Activated T-helper 17 cell treated with anti-CD3 and anti-CD28 coated beads, Interleukin-2, amount 50 U/mL, for 72 hours (primary cell): Measurements from ENCODE around the gene EML1. TPM values are rescaled to one million over a fixed set of nuclear protein-coding genes. Genes with fewer than 3 reads are reported as not detected.

Experiments
- ATAC-seq: fragments of 150-1000 bp; cut with Tn5 transposase; replicated peaks from 2 replicates; pipeline ENCODE4 v1.10.0; 2021; ENCODE audit warnings: mild to moderate bottlenecking, moderate library complexity
- H3K27ac Mint-ChIP-seq: one replicate; pipeline ENCODE4 v1.8.0; 2022; ENCODE audit warnings: mixed read lengths
- H3K27me3 Mint-ChIP-seq: one replicate; pipeline ENCODE4 v1.8.0; 2022; ENCODE audit warnings: mixed read lengths
- H3K36me3 Mint-ChIP-seq: one replicate; pipeline ENCODE4 v1.8.0; 2022; ENCODE audit warnings: low read depth, mild to moderate bottlenecking, mixed read lengths
- H3K4me1 Mint-ChIP-seq: one replicate; pipeline ENCODE4 v1.8.0; 2022; ENCODE audit warnings: mixed read lengths
- H3K4me3 Mint-ChIP-seq: one replicate; pipeline ENCODE4 v1.8.0; 2022; ENCODE audit warnings: mild to moderate bottlenecking, mixed read lengths
- H3K9me3 Mint-ChIP-seq: one replicate; pipeline ENCODE4 v1.8.0; 2022; ENCODE audit warnings: mixed read lengths
- total RNA-seq, 2 donors: library from RNA; stranded (reverse); gene quantifications; one replicate each; pipeline ENCODE4 v1.2.3, GENCODE V29; 2022

The EML1 gene
- 1 to 10 TPM in 1 of 2 donors, under 1 TPM in 1; 0.54 to 3.6 TPM for total RNA-seq

- Mint-ChIP-seq H3K9me3 (no peaks in the 10 kb centered on the region), H3K27me3 (peaks cover 4% of the 10 kb centered on the region), H3K4me3 (peak within 1 kb of the TSS; percentile 51), H3K27ac (peak within 1 kb of the TSS; percentile 18), H3K4me1 (peaks cover 4% of the 10 kb centered on the region), H3K36me3 (no peaks in the 10 kb centered on the region)
- ATAC-seq, result peak; percentile 92
Measured at GRCh38 chr14:99793213-99794150, at the start of gene EML1. EML1 (plus strand) TSS chr14:99793413; CDS start chr14:99793477, 64 bp downstream.

- Mint-ChIP-seq H3K27me3 (peaks cover 18% of the 10 kb centered on the region), H3K9me3 (no peaks in the 10 kb centered on the region), H3K27ac (peak overlapping the region; percentile 22), H3K4me1 (no peaks in the 10 kb centered on the region), H3K36me3 (no peaks in the 10 kb centered on the region), H3K4me3 (no peak overlapping the region)
- no peak for ATAC-seq
Measured at GRCh38 chr14:99744199-99744872, 48.9 kb upstream of the EML1 start.

GRCh38 chr14:99744873-99745224 lies 48.4 kb upstream of the EML1 start:
- no peaks in the 10 kb centered on the region for H3K9me3 Mint-ChIP-seq
- no peak overlapping the region for H3K4me3 Mint-ChIP-seq
- peak overlapping the region; percentile 22 for H3K27ac Mint-ChIP-seq
- peak; percentile 60 for ATAC-seq
- no peaks in the 10 kb centered on the region for H3K36me3 Mint-ChIP-seq
- H3K4me1 Mint-ChIP-seq, result no peaks in the 10 kb centered on the region
- H3K27me3 Mint-ChIP-seq, result peaks cover 13% of the 10 kb centered on the region

GRCh38 chr14:99745307-99745951 lies 47.8 kb upstream of the EML1 start:
- no peaks in the 10 kb centered on the region for H3K36me3 Mint-ChIP-seq
- H3K27me3 Mint-ChIP-seq, result peaks cover 12% of the 10 kb centered on the region
- H3K27ac Mint-ChIP-seq, result peak overlapping the region; percentile 22
- peak overlapping the region; percentile 1 for H3K4me3 Mint-ChIP-seq
- H3K4me1 Mint-ChIP-seq, result no peaks in the 10 kb centered on the region
- H3K9me3 Mint-ChIP-seq, result no peaks in the 10 kb centered on the region
- ATAC-seq, result peak; percentile 55

- peak overlapping the region; percentile 10 for H3K4me3 Mint-ChIP-seq
- ATAC-seq, result no peak
- peaks cover 5% of the 10 kb centered on the region for H3K4me1 Mint-ChIP-seq
- no peaks in the 10 kb centered on the region for H3K36me3 Mint-ChIP-seq
- H3K27ac Mint-ChIP-seq, result no peak overlapping the region
- no peaks in the 10 kb centered on the region for H3K9me3 Mint-ChIP-seq
- H3K27me3 Mint-ChIP-seq, result peaks cover 22% of the 10 kb centered on the region
Measured at GRCh38 chr14:99747167-99747566, 46.0 kb upstream of the EML1 start.

GRCh38 chr14:99747582-99748330 lies 45.5 kb upstream of the EML1 start:
- no peaks in the 10 kb centered on the region for H3K9me3 Mint-ChIP-seq
- H3K27ac Mint-ChIP-seq, result no peak overlapping the region
- H3K27me3 Mint-ChIP-seq, result peaks cover 20% of the 10 kb centered on the region
- no peak overlapping the region for H3K4me3 Mint-ChIP-seq
- H3K4me1 Mint-ChIP-seq, result peaks cover 5% of the 10 kb centered on the region
- H3K36me3 Mint-ChIP-seq, result no peaks in the 10 kb centered on the region
- ATAC-seq, result no peak

- Mint-ChIP-seq H3K36me3 (no peaks in the 10 kb centered on the region), H3K4me3 (no peak overlapping the region), H3K9me3 (no peaks in the 10 kb centered on the region), H3K27ac (no peak overlapping the region), H3K27me3 (peaks cover 23% of the 10 kb centered on the region), H3K4me1 (peaks cover 8% of the 10 kb centered on the region)
- ATAC-seq, result no peak
Measured at GRCh38 chr14:99748529-99748928, 44.7 kb upstream of the EML1 start.

- Mint-ChIP-seq H3K4me3 (no peak overlapping the region), H3K9me3 (no peaks in the 10 kb centered on the region), H3K4me1 (peaks cover 10% of the 10 kb centered on the region), H3K27ac (no peak overlapping the region), H3K36me3 (no peaks in the 10 kb centered on the region), H3K27me3 (peaks cover 26% of the 10 kb centered on the region)
- no peak for ATAC-seq
Measured at GRCh38 chr14:99749142-99749541, 44.1 kb upstream of the EML1 start.

GRCh38 chr14:99749763-99750715 lies 43.2 kb upstream of the EML1 start:
- no peak for ATAC-seq
- H3K4me3 Mint-ChIP-seq, result no peak overlapping the region
- H3K27me3 Mint-ChIP-seq, result peaks cover 30% of the 10 kb centered on the region
- H3K36me3 Mint-ChIP-seq, result no peaks in the 10 kb centered on the region
- H3K4me1 Mint-ChIP-seq, result peaks cover 15% of the 10 kb centered on the region
- H3K9me3 Mint-ChIP-seq, result no peaks in the 10 kb centered on the region
- H3K27ac Mint-ChIP-seq, result no peak overlapping the region

- Mint-ChIP-seq H3K9me3 (no peaks in the 10 kb centered on the region), H3K36me3 (no peaks in the 10 kb centered on the region), H3K4me1 (peaks cover 15% of the 10 kb centered on the region), H3K27ac (no peak overlapping the region), H3K4me3 (no peak overlapping the region), H3K27me3 (peaks cover 30% of the 10 kb centered on the region)
- ATAC-seq, result no peak
Measured at GRCh38 chr14:99750746-99751450, 42.3 kb upstream of the EML1 start.

GRCh38 chr14:99751539-99752485 lies 41.4 kb upstream of the EML1 start:
- no peak overlapping the region for H3K27ac Mint-ChIP-seq

More at GRCh38 chr14:99751539-99752485, 41.4 kb upstream of the EML1 start:
- no peaks in the 10 kb centered on the region for H3K36me3 Mint-ChIP-seq
- H3K9me3 Mint-ChIP-seq, result no peaks in the 10 kb centered on the region
- peaks cover 15% of the 10 kb centered on the region for H3K4me1 Mint-ChIP-seq
- H3K27me3 Mint-ChIP-seq, result peaks cover 33% of the 10 kb centered on the region
- H3K4me3 Mint-ChIP-seq, result no peak overlapping the region
- ATAC-seq, result no peak
